Activated CD8-positive, alpha-beta T cell treated with anti-CD3 and anti-CD28 coated beads for 36 hours (primary cell): ENCODE results near the gene LRP1B. TPM values are rescaled to one million over a fixed set of nuclear protein-coding genes. Genes with fewer than 3 reads are reported as not detected.

ENCODE experiments used
- ATAC-seq: fragments of 200-7000 bp; cut with Tn5 transposase; one replicate; pipeline ENCODE4 v1.10.0; 2021; ENCODE audit warnings: mild to moderate bottlenecking, moderate library complexity
- CTCF ChIA-PET: fragments of 350-600 bp; sonication (Branson Sonifier 250); formaldehyde crosslinking; loops from one replicate; lab custom pipeline; 2021; ENCODE audit warnings: antibody characterized with exemption; lab: Charles Lee
- POLR2A ChIA-PET: fragments of 350-600 bp; sonication (Branson Sonifier 250); formaldehyde crosslinking; loops from one replicate; lab custom pipeline; 2021; ENCODE audit warnings: antibody characterized with exemption; lab: Charles Lee
- DNase-seq: peaks from one replicate; pipeline ENCODE4 v3.0.0-alpha.2; 2020
- H3K27ac Mint-ChIP-seq: one replicate; pipeline ENCODE4 v1.8.0; 2021; ENCODE audit warnings: mild to moderate bottlenecking, mixed read lengths
- H3K27me3 Mint-ChIP-seq: one replicate; pipeline ENCODE4 v1.8.0; 2021; ENCODE audit warnings: mixed read lengths
- H3K36me3 Mint-ChIP-seq: one replicate; pipeline ENCODE4 v1.8.0; 2021; ENCODE audit warnings: low read depth, mixed read lengths
- H3K4me1 Mint-ChIP-seq: one replicate; pipeline ENCODE4 v1.8.0; 2021; ENCODE audit warnings: low read depth, mixed read lengths
- H3K4me3 Mint-ChIP-seq: one replicate; pipeline ENCODE4 v1.8.0; 2021; ENCODE audit warnings: mild to moderate bottlenecking, moderate library complexity, mixed read lengths
- H3K9me3 Mint-ChIP-seq: one replicate; pipeline ENCODE4 v1.8.0; 2021; ENCODE audit warnings: mixed read lengths
- intact Hi-C: fragments of 100-400 bp; cut with micrococcal nuclease; formaldehyde crosslinking; loops from one replicate; pipeline ENCODE4 v1.10.0; 2022
- total RNA-seq, 2 experiments: library from RNA; stranded (reverse); gene quantifications; one replicate each; pipeline ENCODE4 v1.2.3, GENCODE V29; 2021
- TF ChIP-seq, protein P1 (sequence below): fragments of 200-600 bp; IDR thresholded peaks from one replicate; pipeline ENCODE4 v1.8.0; 2022; ENCODE audit warnings: antibody characterized with exemption, mild to moderate bottlenecking

Gene LRP1B
- total RNA-seq, 2 experiments from 2014 or later, result not detected

GRCh38 chr2:140604096-140604495 lies 1526.7 kb downstream of the LRP1B start:
- Mint-ChIP-seq H3K9me3 (peaks cover 3% of the 10 kb centered on the region), H3K36me3 (no peaks in the 10 kb centered on the region), H3K4me1 (no peaks in the 10 kb centered on the region), H3K27me3 (no peaks in the 10 kb centered on the region), H3K4me3 (no peak overlapping the region), H3K27ac (no peak overlapping the region)
- ATAC-seq, result no peak
- ChIA-PET POLR2A (no interaction called here), CTCF (no interaction called here)
- DNase-seq, result no peak
- TF ChIP-seq, protein P1, sequence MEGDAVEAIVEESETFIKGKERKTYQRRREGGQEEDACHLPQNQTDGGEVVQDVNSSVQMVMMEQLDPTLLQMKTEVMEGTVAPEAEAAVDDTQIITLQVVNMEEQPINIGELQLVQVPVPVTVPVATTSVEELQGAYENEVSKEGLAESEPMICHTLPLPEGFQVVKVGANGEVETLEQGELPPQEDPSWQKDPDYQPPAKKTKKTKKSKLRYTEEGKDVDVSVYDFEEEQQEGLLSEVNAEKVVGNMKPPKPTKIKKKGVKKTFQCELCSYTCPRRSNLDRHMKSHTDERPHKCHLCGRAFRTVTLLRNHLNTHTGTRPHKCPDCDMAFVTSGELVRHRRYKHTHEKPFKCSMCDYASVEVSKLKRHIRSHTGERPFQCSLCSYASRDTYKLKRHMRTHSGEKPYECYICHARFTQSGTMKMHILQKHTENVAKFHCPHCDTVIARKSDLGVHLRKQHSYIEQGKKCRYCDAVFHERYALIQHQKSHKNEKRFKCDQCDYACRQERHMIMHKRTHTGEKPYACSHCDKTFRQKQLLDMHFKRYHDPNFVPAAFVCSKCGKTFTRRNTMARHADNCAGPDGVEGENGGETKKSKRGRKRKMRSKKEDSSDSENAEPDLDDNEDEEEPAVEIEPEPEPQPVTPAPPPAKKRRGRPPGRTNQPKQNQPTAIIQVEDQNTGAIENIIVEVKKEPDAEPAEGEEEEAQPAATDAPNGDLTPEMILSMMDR, result no peak
- intact Hi-C loops, result no loop called here

DNA sequence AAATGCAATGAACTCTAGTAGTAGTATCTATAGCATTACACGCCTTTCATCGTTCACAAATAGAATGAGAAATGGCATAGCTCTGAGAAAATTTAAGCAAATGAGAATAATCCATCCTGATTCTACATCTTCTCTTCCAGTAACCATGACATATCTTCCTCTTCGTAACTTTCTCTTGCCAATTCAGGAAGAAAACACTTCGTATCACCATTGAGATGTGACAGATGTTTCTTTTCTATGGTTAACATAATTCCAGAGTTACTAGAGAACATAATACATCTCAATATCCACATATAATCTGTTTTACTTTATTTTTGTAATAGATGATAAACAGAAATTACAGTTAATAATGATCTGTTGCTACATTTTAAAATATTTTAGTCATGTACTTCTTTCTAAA lies 1527.4 kb downstream of the LRP1B start:
- no peak overlapping the region for H3K4me3 Mint-ChIP-seq
- no peaks in the 10 kb centered on the region for H3K4me1 Mint-ChIP-seq
- ChIA-PET POLR2A (no interaction called here), CTCF (no interaction called here)
- H3K36me3 Mint-ChIP-seq, result no peaks in the 10 kb centered on the region
- no peaks in the 10 kb centered on the region for H3K27me3 Mint-ChIP-seq
- intact Hi-C loops, result no loop called here
- no peak for DNase-seq
- no peak overlapping the region for H3K27ac Mint-ChIP-seq
- peaks cover 3% of the 10 kb centered on the region for H3K9me3 Mint-ChIP-seq
- TF ChIP-seq, protein P1, result no peak
- no peak for ATAC-seq

DNA sequence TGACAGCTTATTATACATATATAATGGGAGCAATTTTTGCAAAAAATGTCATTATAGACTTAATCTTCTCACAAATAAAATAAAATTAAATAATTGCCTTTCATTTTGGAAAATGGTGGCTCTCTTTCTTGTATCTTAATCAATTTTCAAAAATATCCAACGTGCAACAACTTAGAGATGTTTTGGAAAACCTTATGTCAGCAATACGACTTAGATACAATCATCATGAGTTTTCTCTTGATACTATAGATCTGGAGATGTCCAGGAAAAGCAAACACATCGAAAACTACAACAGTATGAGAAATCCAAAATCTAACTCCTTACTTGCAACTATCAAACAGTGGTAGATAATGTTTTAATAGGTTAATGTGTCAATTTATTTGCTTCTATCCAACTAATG lies 1529.0 kb downstream of the LRP1B start:
- DNase-seq (no peak), ATAC-seq (no peak)
- ChIA-PET POLR2A (no interaction called here), CTCF (no interaction called here)
- H3K27me3 Mint-ChIP-seq, result no peaks in the 10 kb centered on the region
- H3K4me3 Mint-ChIP-seq, result no peak overlapping the region
- TF ChIP-seq, protein P1, result no peak
- intact Hi-C loops, result no loop called here
- H3K36me3 Mint-ChIP-seq, result no peaks in the 10 kb centered on the region
- peaks cover 2% of the 10 kb centered on the region for H3K9me3 Mint-ChIP-seq
- no peak overlapping the region for H3K27ac Mint-ChIP-seq
- H3K4me1 Mint-ChIP-seq, result no peaks in the 10 kb centered on the region

DNA sequence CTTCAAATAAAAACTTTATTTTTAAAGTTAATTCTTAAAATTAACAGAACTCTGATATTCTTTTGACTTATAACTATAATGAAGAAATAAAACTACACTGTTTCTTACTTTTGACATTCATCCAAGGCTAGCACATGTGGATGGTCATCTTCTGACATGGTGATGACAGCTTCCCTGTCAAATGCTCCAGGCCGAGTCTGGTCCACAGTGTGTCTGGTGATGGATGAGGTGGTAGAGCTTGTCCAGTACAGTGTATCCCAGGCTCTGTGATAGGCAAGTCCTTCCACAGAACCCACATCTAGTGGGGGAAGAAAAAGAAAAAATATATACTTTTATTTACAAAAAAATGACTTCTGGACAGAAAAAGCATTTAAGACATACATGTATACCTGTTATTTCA lies 1529.5 kb downstream of the LRP1B start:
- POLR2A ChIA-PET, result no interaction called here
- Mint-ChIP-seq H3K9me3 (no peaks in the 10 kb centered on the region), H3K27me3 (no peaks in the 10 kb centered on the region), H3K27ac (no peak overlapping the region), H3K36me3 (no peaks in the 10 kb centered on the region), H3K4me1 (no peaks in the 10 kb centered on the region), H3K4me3 (no peak overlapping the region)
- TF ChIP-seq, protein P1, result no peak
- DNase-seq (no peak), ATAC-seq (no peak)
- intact Hi-C loops, result no loop called here
- CTCF ChIA-PET, result interaction anchor here (0.7 kb wide), 1 partner anchor 107 kb away, joined by 3 read pairs; no protein-coding TSS in a partner anchor

- no peaks in the 10 kb centered on the region for H3K9me3 Mint-ChIP-seq
- CTCF ChIA-PET, result no interaction called here
- TF ChIP-seq, protein P1, result no peak
Measured at GRCh38 chr2:140600116-140600515, 1530.7 kb downstream of the LRP1B start.

More at GRCh38 chr2:140600116-140600515, 1530.7 kb downstream of the LRP1B start:
- H3K27me3 Mint-ChIP-seq, result no peaks in the 10 kb centered on the region
- H3K36me3 Mint-ChIP-seq, result no peaks in the 10 kb centered on the region
- ATAC-seq (no peak), DNase-seq (no peak)
- H3K4me3 Mint-ChIP-seq, result no peak overlapping the region
- POLR2A ChIA-PET, result no interaction called here
- H3K27ac Mint-ChIP-seq, result no peak overlapping the region
- no peaks in the 10 kb centered on the region for H3K4me1 Mint-ChIP-seq
- intact Hi-C loops, result no loop called here
